PFSK-1 (cell line): Measurements from ENCODE around the gene ARHGAP15.

Source experiments
- FOXP2 ChIP-seq: optimal IDR thresholded peaks from 2 replicates; pipeline ENCODE3; 2011; ENCODE audit warnings: borderline replicate concordance, control low read depth, inconsistent platforms; ENCODE audit not compliant: insufficient read depth; ENCODE audit errors: extremely low read length, extremely low read depth
- POLR2AphosphoS5 ChIP-seq: IDR thresholded peaks from 2 replicates; pipeline ENCODE4 v1.6.1; 2012; ENCODE audit warnings: low read depth, mild to moderate bottlenecking, control low read depth, low read length, moderate library complexity
- SIN3A ChIP-seq: IDR thresholded peaks from 2 replicates; pipeline ENCODE4 v1.6.1; 2012; ENCODE audit warnings: mild to moderate bottlenecking, low read length, moderate library complexity, borderline replicate concordance; ENCODE audit not compliant: insufficient read depth
- TAF1 ChIP-seq: IDR thresholded peaks from 2 replicates; pipeline ENCODE4 v1.6.1; 2012; ENCODE audit warnings: low read length, control low read depth, borderline replicate concordance; ENCODE audit not compliant: insufficient read depth
- TF ChIP-seq, protein P1 (sequence below), 2 experiments: IDR thresholded peaks; 2 replicates each; pipeline versions ENCODE4 v1.6.1 to v1.8.0; 2011 to 2012; ENCODE audit warnings: low read depth in 2 of 2, low read length in 2 of 2, control low read depth in 1 of 2, inconsistent platforms in 1 of 2, mild to moderate bottlenecking in 1 of 2, moderate library complexity in 1 of 2; ENCODE audit not compliant: insufficient read depth in 1 of 2

DNA sequence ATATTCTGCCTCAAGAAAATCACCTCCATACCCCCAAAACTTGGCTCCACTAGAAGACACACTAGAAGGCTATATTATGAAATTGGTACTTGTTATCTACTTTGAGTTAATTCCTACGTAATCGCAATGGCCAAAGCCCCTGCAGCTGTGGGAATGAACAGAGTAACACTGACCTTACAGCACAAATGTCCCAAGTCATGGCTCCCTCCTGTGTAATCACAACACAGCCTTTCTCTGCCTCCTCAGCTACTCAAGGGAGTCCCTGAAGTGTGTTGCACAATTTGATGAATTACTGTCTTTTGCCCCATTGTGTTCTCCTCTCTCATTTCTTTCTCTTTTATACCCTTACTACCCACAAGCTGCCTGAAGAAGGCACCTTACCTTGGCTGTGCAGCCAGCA is 375.2 kb downstream of the ARHGAP15 start:
- TF ChIP-seq POLR2AphosphoS5 (no peak), SIN3A (no peak), TAF1 (no peak), FOXP2 (no peak)
- TF ChIP-seq, protein P1, sequence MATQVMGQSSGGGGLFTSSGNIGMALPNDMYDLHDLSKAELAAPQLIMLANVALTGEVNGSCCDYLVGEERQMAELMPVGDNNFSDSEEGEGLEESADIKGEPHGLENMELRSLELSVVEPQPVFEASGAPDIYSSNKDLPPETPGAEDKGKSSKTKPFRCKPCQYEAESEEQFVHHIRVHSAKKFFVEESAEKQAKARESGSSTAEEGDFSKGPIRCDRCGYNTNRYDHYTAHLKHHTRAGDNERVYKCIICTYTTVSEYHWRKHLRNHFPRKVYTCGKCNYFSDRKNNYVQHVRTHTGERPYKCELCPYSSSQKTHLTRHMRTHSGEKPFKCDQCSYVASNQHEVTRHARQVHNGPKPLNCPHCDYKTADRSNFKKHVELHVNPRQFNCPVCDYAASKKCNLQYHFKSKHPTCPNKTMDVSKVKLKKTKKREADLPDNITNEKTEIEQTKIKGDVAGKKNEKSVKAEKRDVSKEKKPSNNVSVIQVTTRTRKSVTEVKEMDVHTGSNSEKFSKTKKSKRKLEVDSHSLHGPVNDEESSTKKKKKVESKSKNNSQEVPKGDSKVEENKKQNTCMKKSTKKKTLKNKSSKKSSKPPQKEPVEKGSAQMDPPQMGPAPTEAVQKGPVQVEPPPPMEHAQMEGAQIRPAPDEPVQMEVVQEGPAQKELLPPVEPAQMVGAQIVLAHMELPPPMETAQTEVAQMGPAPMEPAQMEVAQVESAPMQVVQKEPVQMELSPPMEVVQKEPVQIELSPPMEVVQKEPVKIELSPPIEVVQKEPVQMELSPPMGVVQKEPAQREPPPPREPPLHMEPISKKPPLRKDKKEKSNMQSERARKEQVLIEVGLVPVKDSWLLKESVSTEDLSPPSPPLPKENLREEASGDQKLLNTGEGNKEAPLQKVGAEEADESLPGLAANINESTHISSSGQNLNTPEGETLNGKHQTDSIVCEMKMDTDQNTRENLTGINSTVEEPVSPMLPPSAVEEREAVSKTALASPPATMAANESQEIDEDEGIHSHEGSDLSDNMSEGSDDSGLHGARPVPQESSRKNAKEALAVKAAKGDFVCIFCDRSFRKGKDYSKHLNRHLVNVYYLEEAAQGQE (IDR thresholded peaks at IDR 0.05; ENCODE audit: insufficient read depth in 1 of 2, low read depth in 2 of 2, low read length in 2 of 2): no peak
